ENCODE measurements around the gene OPTN. TPM values are rescaled to one million over a fixed set of nuclear protein-coding genes. Genes with fewer than 3 reads are reported as not detected.
"Not testable (repeated sequence)": the region's sequence is repeated elsewhere in the genome, so short reads cannot be mapped to it uniquely, and the experiment has no call there.

The OPTN gene
- polyA plus RNA-seq, 3 donors: 25.3 to 110 (median 99.8) TPM

- WGBS, 3 donors: 78 to 91% (median 88%) methylated on average over 6 of the region's 6 CpGs
- no peak overlapping the region for H3K27ac ChIP-seq (ENCODE audit: low read depth, low read length)
Measured at GRCh38 chr10:13113544-13113943, 13.6 kb downstream of the OPTN start.

GRCh38 chr10:13115832-13116803 lies 16.2 kb downstream of the OPTN start:
- WGBS, 3 donors: 29 to 70% (median 70%) methylated on average over 12 of the region's 12 CpGs
- H3K27ac ChIP-seq (ENCODE audit: low read depth, low read length): no peak overlapping the region

GRCh38 chr10:13117841-13118783 lies 18.1 kb downstream of the OPTN start:
- WGBS, 3 donors: 44 to 79% (median 53%) methylated on average over 14 of the region's 14 CpGs

GRCh38 chr10:13118784-13119410 lies 18.9 kb downstream of the OPTN start:
- WGBS, 3 donors: 83 to 89% (median 83%) methylated on average over 3 of the region's 3 CpGs
- no peak overlapping the region for H3K27ac ChIP-seq (ENCODE audit: low read depth, low read length)

More at GRCh38 chr10:13117841-13118783, 18.1 kb downstream of the OPTN start:
- H3K27ac ChIP-seq (ENCODE audit: low read depth, low read length): no peak overlapping the region

- WGBS, 3 donors: 65 to 90% (median 67%) methylated on average over 10 of the region's 10 CpGs
- H3K27ac ChIP-seq (ENCODE audit: low read depth, low read length): no peak overlapping the region
Measured at GRCh38 chr10:13120786-13121499, 21.0 kb downstream of the OPTN start.

GRCh38 chr10:13121500-13121854 lies 21.5 kb downstream of the OPTN start:
- no peak overlapping the region for H3K27ac ChIP-seq (ENCODE audit: low read depth, low read length)
- 60 to 88% (median 67%) methylated on average over 1 of the region's 1 CpG for WGBS, 3 donors

- no peak overlapping the region for H3K27ac ChIP-seq (ENCODE audit: low read depth, low read length)
- WGBS, 3 donors: 93 to 95% (median 95%) methylated on average over 8 of the region's 8 CpGs
Measured at GRCh38 chr10:13136651-13137050, 36.7 kb downstream of the OPTN start.

GRCh38 chr10:13139150-13139549 lies 39.2 kb downstream of the OPTN start:
- WGBS, 3 donors: 80 to 85% (median 83%) methylated on average over 7 of the region's 7 CpGs

GRCh38 chr10:13139676-13140075 lies 39.7 kb downstream of the OPTN start:
- H3K27ac ChIP-seq (ENCODE audit: low read depth, low read length): no peak overlapping the region

More at GRCh38 chr10:13139150-13139549, 39.2 kb downstream of the OPTN start:
- H3K27ac ChIP-seq (ENCODE audit: low read depth, low read length): no peak overlapping the region

GRCh38 chr10:13140627-13141190 lies 40.7 kb downstream of the OPTN start:
- 84 to 89% (median 86%) methylated on average over 4 of the region's 4 CpGs for WGBS, 3 donors
- H3K27ac ChIP-seq (ENCODE audit: low read depth, low read length): no peak overlapping the region

More at GRCh38 chr10:13139676-13140075, 39.7 kb downstream of the OPTN start:
- 87 to 92% (median 91%) methylated on average over 2 of the region's 2 CpGs for WGBS, 3 donors

GRCh38 chr10:13143766-13144165 lies 43.8 kb downstream of the OPTN start:
- WGBS, 3 donors: 90 to 100% (median 93%) methylated on average over 1 of the region's 1 CpG

GRCh38 chr10:13144814-13145213 lies 44.9 kb downstream of the OPTN start:
- no peak overlapping the region for H3K27ac ChIP-seq (ENCODE audit: low read depth, low read length)
- WGBS, 3 donors: 70 to 97% (median 96%) methylated on average over 3 of the region's 3 CpGs

More at GRCh38 chr10:13143766-13144165, 43.8 kb downstream of the OPTN start:
- H3K27ac ChIP-seq (ENCODE audit: low read depth, low read length): no peak overlapping the region

GRCh38 chr10:13146379-13146778 lies 46.4 kb downstream of the OPTN start:
- no peak overlapping the region for H3K27ac ChIP-seq (ENCODE audit: low read depth, low read length)
- 76 to 91% (median 88%) methylated on average over 1 of the region's 1 CpG for WGBS, 3 donors

GRCh38 chr10:13147161-13147560 lies 47.2 kb downstream of the OPTN start:
- H3K27ac ChIP-seq (ENCODE audit: low read depth, low read length): no peak overlapping the region

- WGBS, 3 donors: 78 to 97% (median 93%) methylated on average over 3 of the region's 3 CpGs
- H3K27ac ChIP-seq (ENCODE audit: low read depth, low read length): no peak overlapping the region
Measured at GRCh38 chr10:13152296-13152695, 52.3 kb downstream of the OPTN start.

GRCh38 chr10:13155860-13156259 lies 55.9 kb downstream of the OPTN start:
- WGBS, 3 donors: 88 to 98% (median 90%) methylated on average over 4 of the region's 4 CpGs
- H3K27ac ChIP-seq (ENCODE audit: low read depth, low read length): not testable (repeated sequence)

GRCh38 chr10:13158401-13158800 lies 58.4 kb downstream of the OPTN start:
- H3K27ac ChIP-seq (ENCODE audit: low read depth, low read length): no peak overlapping the region
- 43 to 50% (median 49%) methylated on average over 31 to 32 of the region's 32 CpGs for WGBS, 3 donors

Data from adipose tissue (tissue), 3 donors.